ENCODE results near the gene FBF1. TPM values are rescaled to one million over a fixed set of nuclear protein-coding genes. Genes with fewer than 3 reads are reported as not detected.
"Not testable (repeated sequence)": the region's sequence is repeated elsewhere in the genome, so short reads cannot be mapped to it uniquely, and the experiment has no call there.

Gene FBF1
- total and polyA plus RNA-seq, 9 donors, result 5.1 to 9.1 (median 7.6) TPM

DNA sequence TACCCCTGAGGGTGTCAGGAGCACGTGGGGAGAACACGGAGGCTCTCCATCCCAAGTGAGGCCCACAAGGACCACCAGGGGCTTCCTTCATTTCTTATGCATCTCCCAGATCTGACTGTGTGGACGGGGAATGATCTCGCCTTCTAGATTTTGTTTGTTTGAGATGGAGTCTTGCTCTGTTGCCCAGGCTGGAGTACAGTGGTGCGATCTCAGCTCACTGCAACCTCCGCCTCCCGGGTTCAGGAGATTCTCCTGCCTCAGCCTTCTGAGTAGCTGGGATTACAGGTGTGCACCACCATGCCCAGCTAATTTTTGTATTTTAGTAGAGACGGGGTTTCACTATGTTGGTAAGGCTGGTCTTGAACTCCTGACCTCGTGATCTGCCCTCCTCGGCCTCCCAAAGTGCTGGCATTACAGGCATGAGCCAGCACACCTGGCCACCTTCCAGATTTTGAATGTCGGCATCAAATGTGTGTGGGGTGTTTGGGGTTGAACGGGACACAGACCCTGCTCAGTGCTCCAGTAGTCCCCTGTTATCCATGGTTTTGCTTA is 72.0 kb downstream of the FBF1 start:
- H3K27me3 ChIP-seq (ENCODE audit: control insufficient read depth, insufficient read depth, low read length); H3K36me3 ChIP-seq (ENCODE audit: control insufficient read depth, insufficient read depth, low read length); H3K9me3 ChIP-seq (replicated peaks; ENCODE audit: control insufficient read depth, low read depth, low read length); DNase-seq; H3K4me3 ChIP-seq (ENCODE audit: low read length): not testable (repeated sequence)
- Histone ChIP-seq H3K27ac (ENCODE audit: low read length) (peak overlapping the region; percentile 93), H3K4me1 (ENCODE audit: control insufficient read depth, insufficient read depth, low read length) (peaks cover 51% of the 10 kb centered on the region)
- 81% methylated on average over 5 of the region's 12 CpGs for WGBS (ENCODE audit: insufficient coverage)

DNA sequence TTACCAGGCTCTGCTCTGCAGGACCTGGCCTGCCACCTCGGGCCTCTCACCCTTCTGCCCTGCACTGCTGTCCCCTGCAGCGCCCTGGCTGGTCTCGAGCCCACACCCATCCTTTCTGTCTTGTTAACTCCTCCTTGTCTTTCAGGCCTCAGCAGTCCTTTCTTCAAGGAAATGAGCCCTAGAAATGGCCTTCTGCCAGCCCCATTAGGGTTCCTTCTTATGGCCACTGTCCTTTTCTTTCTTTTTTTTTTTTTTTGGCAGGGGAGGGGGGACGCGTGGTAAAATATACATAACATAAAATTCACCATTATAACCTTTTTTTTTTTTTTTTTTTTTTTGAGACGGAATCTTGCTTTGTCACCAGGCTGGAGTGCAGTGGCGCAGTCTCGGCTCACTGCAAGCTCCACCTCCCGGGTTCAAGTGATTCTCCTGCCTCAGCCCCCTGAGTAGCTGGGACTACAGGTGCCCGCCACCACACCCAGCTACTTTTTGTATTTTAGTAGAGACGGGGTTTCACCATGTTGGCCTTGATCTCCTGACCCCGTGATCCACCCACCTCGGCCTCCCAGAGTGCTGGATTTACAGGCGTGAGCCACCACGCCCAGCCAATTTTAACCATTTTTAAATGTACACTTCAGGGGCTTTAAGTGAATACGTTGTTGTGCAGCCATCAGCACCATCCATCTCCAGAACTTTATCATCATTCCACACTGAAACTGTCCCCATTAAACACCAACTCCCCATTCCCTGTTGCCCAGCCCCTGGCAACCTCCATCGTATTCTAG is 75.2 kb downstream of the FBF1 start:
- WGBS (ENCODE audit: insufficient coverage), result 68% methylated on average over 11 of the region's 17 CpGs
- Histone ChIP-seq H3K4me1 (ENCODE audit: control insufficient read depth, insufficient read depth, low read length) (peaks cover 31% of the 10 kb centered on the region), H3K27ac (ENCODE audit: low read length) (peak overlapping the region; percentile 94)

GRCh38 chr17:75864887-75865286 is 76.0 kb downstream of the FBF1 start:
- H3K4me3 ChIP-seq (ENCODE audit: low read length); H3K9me3 ChIP-seq (replicated peaks; ENCODE audit: control insufficient read depth, low read depth, low read length); DNase-seq; H3K27me3 ChIP-seq (ENCODE audit: control insufficient read depth, insufficient read depth, low read length); H3K36me3 ChIP-seq (ENCODE audit: control insufficient read depth, insufficient read depth, low read length): not testable (repeated sequence)
- peak overlapping the region; percentile 94 for H3K27ac ChIP-seq (ENCODE audit: low read length)
- WGBS (ENCODE audit: insufficient coverage), result 51% methylated on average over 2 of the region's 4 CpGs
- H3K4me1 ChIP-seq (ENCODE audit: control insufficient read depth, insufficient read depth, low read length), result peaks cover 25% of the 10 kb centered on the region

More for the DNA sequence above, 75.2 kb downstream of the FBF1 start:
- H3K4me3 ChIP-seq (ENCODE audit: low read length); H3K27me3 ChIP-seq (ENCODE audit: control insufficient read depth, insufficient read depth, low read length); DNase-seq; H3K9me3 ChIP-seq (replicated peaks; ENCODE audit: control insufficient read depth, low read depth, low read length); H3K36me3 ChIP-seq (ENCODE audit: control insufficient read depth, insufficient read depth, low read length): not testable (repeated sequence)

- H3K4me3 ChIP-seq (ENCODE audit: low read length), result no peak overlapping the region
- H3K36me3 ChIP-seq (ENCODE audit: control insufficient read depth, insufficient read depth, low read length), result no peaks in the 10 kb centered on the region
- H3K27ac ChIP-seq (ENCODE audit: low read length), result peak overlapping the region; percentile 94
- no peaks in the 10 kb centered on the region for H3K27me3 ChIP-seq (ENCODE audit: control insufficient read depth, insufficient read depth, low read length)
- 0% methylated on average over 4 of the region's 8 CpGs for WGBS (ENCODE audit: insufficient coverage)
- H3K9me3 ChIP-seq (replicated peaks; ENCODE audit: control insufficient read depth, low read depth, low read length), result no peaks in the 10 kb centered on the region
- peak; percentile 95 for DNase-seq
- H3K4me1 ChIP-seq (ENCODE audit: control insufficient read depth, insufficient read depth, low read length), result peaks cover 21% of the 10 kb centered on the region
Observed at GRCh38 chr17:75864448-75864871, 76.4 kb downstream of the FBF1 start.

- no peaks in the 10 kb centered on the region for H3K36me3 ChIP-seq (ENCODE audit: control insufficient read depth, insufficient read depth, low read length)
- no peaks in the 10 kb centered on the region for H3K9me3 ChIP-seq (replicated peaks; ENCODE audit: control insufficient read depth, low read depth, low read length)
- no peak overlapping the region for H3K4me3 ChIP-seq (ENCODE audit: low read length)
- WGBS (ENCODE audit: insufficient coverage), result 83% methylated on average over 7 of the region's 9 CpGs
- H3K27ac ChIP-seq (ENCODE audit: low read length), result no peak overlapping the region
- peaks cover 15% of the 10 kb centered on the region for H3K4me1 ChIP-seq (ENCODE audit: control insufficient read depth, insufficient read depth, low read length)
- no peak for DNase-seq
- no peaks in the 10 kb centered on the region for H3K27me3 ChIP-seq (ENCODE audit: control insufficient read depth, insufficient read depth, low read length)
Observed at GRCh38 chr17:75861927-75862317, 78.9 kb downstream of the FBF1 start.

Other genes starting within 250 kb of the FBF1 start
- gene ITGB4, start 219.6 kb downstream of the FBF1 start, total RNA-seq, result 1.6 TPM
- gene ITGB4, start 219.6 kb downstream of the FBF1 start, polyA plus RNA-seq (ENCODE audit: insufficient read depth in 1 of 8, insufficient read length in 8 of 8, low replicate concordance in 1 of 8), result 10 to 100 TPM in 1 of 8 donors, 1 to 10 TPM in 7; 3.1 to 16.7 (median 6.5) TPM
- gene GALK1, start 175.8 kb downstream of the FBF1 start, total RNA-seq, result 27.7 TPM
- 10 to 100 TPM; 28.2 to 38.5 (median 32.1) TPM for gene GALK1, start 175.8 kb downstream of the FBF1 start, polyA plus RNA-seq (ENCODE audit: insufficient read depth in 1 of 8, insufficient read length in 8 of 8, low replicate concordance in 1 of 8)
- 18.6 TPM for gene UNK, start 156.2 kb downstream of the FBF1 start, total RNA-seq
- 10 to 100 TPM; 22.4 to 33.8 (median 29.0) TPM for gene UNK, start 156.2 kb downstream of the FBF1 start, polyA plus RNA-seq (ENCODE audit: insufficient read depth in 1 of 8, insufficient read length in 8 of 8, low replicate concordance in 1 of 8)
- 3.4 TPM for gene UNC13D, start 96.6 kb downstream of the FBF1 start, total RNA-seq
- gene UNC13D, start 96.6 kb downstream of the FBF1 start, polyA plus RNA-seq (ENCODE audit: insufficient read depth in 1 of 8, insufficient read length in 8 of 8, low replicate concordance in 1 of 8), result 1 to 10 TPM; 2.9 to 9.2 (median 5.7) TPM
- 16.0 TPM for gene WBP2, start 85.7 kb downstream of the FBF1 start, total RNA-seq
- 10 to 100 TPM; 47.8 to 64.1 (median 59.4) TPM for gene WBP2, start 85.7 kb downstream of the FBF1 start, polyA plus RNA-seq (ENCODE audit: insufficient read depth in 1 of 8, insufficient read length in 8 of 8, low replicate concordance in 1 of 8)
- 25.9 TPM for gene TRIM47, start 62.5 kb downstream of the FBF1 start, total RNA-seq
- 10 to 100 TPM; 22.1 to 29.7 (median 25.0) TPM for gene TRIM47, start 62.5 kb downstream of the FBF1 start, polyA plus RNA-seq (ENCODE audit: insufficient read depth in 1 of 8, insufficient read length in 8 of 8, low replicate concordance in 1 of 8)
- 16.8 TPM for gene TRIM65, start 44.1 kb downstream of the FBF1 start, total RNA-seq
- 10 to 100 TPM; 12.7 to 19.5 (median 15.3) TPM for gene TRIM65, start 44.1 kb downstream of the FBF1 start, polyA plus RNA-seq (ENCODE audit: insufficient read depth in 1 of 8, insufficient read length in 8 of 8, low replicate concordance in 1 of 8)
- 28.2 TPM for gene MRPL38, start 36.2 kb downstream of the FBF1 start, total RNA-seq
- gene MRPL38, start 36.2 kb downstream of the FBF1 start, polyA plus RNA-seq (ENCODE audit: insufficient read depth in 1 of 8, insufficient read length in 8 of 8, low replicate concordance in 1 of 8), result 10 to 100 TPM; 58.5 to 81.4 (median 71.8) TPM
- gene ACOX1, start 38.1 kb upstream of the FBF1 start, total RNA-seq, result 23.2 TPM
- gene ACOX1, start 38.1 kb upstream of the FBF1 start, polyA plus RNA-seq (ENCODE audit: insufficient read depth in 1 of 8, insufficient read length in 8 of 8, low replicate concordance in 1 of 8), result 10 to 100 TPM; 14.6 to 21.1 (median 18.4) TPM
- 12.5 TPM for gene TEN1, start 38.2 kb upstream of the FBF1 start, total RNA-seq
- gene TEN1, start 38.2 kb upstream of the FBF1 start, polyA plus RNA-seq (ENCODE audit: insufficient read depth in 1 of 8, insufficient read length in 8 of 8, low replicate concordance in 1 of 8), result 10 to 100 TPM in 5 of 8 donors, 1 to 10 TPM in 3; 8.8 to 19.5 (median 12.1) TPM
- 7.7 TPM for gene CDK3, start 59.8 kb upstream of the FBF1 start, total RNA-seq
- 1 to 10 TPM; 3.6 to 8.6 (median 6.7) TPM for gene CDK3, start 59.8 kb upstream of the FBF1 start, polyA plus RNA-seq (ENCODE audit: insufficient read depth in 1 of 8, insufficient read length in 8 of 8, low replicate concordance in 1 of 8)
- not detected for gene EVPL, start 86.3 kb upstream of the FBF1 start, total RNA-seq
- 10 to 100 TPM in 1 of 8 donors, 1 to 10 TPM in 2, under 1 TPM in 5; 0.03 to 12.9 (median 0.45) TPM for gene EVPL, start 86.3 kb upstream of the FBF1 start, polyA plus RNA-seq (ENCODE audit: insufficient read depth in 1 of 8, insufficient read length in 8 of 8, low replicate concordance in 1 of 8)
- gene SRP68, start 131.5 kb upstream of the FBF1 start, total RNA-seq, result 25.0 TPM
- gene SRP68, start 131.5 kb upstream of the FBF1 start, polyA plus RNA-seq (ENCODE audit: insufficient read depth in 1 of 8, insufficient read length in 8 of 8, low replicate concordance in 1 of 8), result 100 to 1,000 TPM in 2 of 8 donors, 10 to 100 TPM in 6; 72.6 to 110 (median 93.8) TPM
- not detected for gene GALR2, start 133.7 kb upstream of the FBF1 start, total RNA-seq
- gene GALR2, start 133.7 kb upstream of the FBF1 start, polyA plus RNA-seq (ENCODE audit: insufficient read depth in 1 of 8, insufficient read length in 8 of 8, low replicate concordance in 1 of 8), result under 1 TPM in 1 of 8 donors, not detected in 7; 0.16 TPM
- 0.04 TPM for gene ZACN, start 138.1 kb upstream of the FBF1 start, total RNA-seq
- gene ZACN, start 138.1 kb upstream of the FBF1 start, polyA plus RNA-seq (ENCODE audit: insufficient read depth in 1 of 8, insufficient read length in 8 of 8, low replicate concordance in 1 of 8), result 10 to 100 TPM; 11.2 to 18.9 (median 15.3) TPM
- gene EXOC7, start 162.7 kb upstream of the FBF1 start, total RNA-seq, result 87.6 TPM
- 10 to 100 TPM; 62.3 to 87.7 (median 76.3) TPM for gene EXOC7, start 162.7 kb upstream of the FBF1 start, polyA plus RNA-seq (ENCODE audit: insufficient read depth in 1 of 8, insufficient read length in 8 of 8, low replicate concordance in 1 of 8)
- 0.09 TPM for gene FOXJ1, start 200.2 kb upstream of the FBF1 start, total RNA-seq
- 1 to 10 TPM in 1 of 8 donors, under 1 TPM in 7; 0.05 to 1.1 (median 0.13) TPM for gene FOXJ1, start 200.2 kb upstream of the FBF1 start, polyA plus RNA-seq (ENCODE audit: insufficient read depth in 1 of 8, insufficient read length in 8 of 8, low replicate concordance in 1 of 8)